GOT3 (cell line): ENCODE measurements around the gene PLOD2.
"Not testable (repeated sequence)": the region's sequence is repeated elsewhere in the genome, so short reads cannot be mapped to it uniquely, and the experiment has no call there.

Experiments
- DNase-seq: peaks from one replicate; lab custom pipeline; 2025; ENCODE audit warnings: mixed read lengths; lab: John Stamatoyannopoulos, UW

PLOD2 gene

GRCh38 chr3:146138902-146139301, 22.1 kb downstream of the PLOD2 start:
- DNase-seq, result no peak

GRCh38 chr3:146136647-146137046, 24.3 kb downstream of the PLOD2 start:
- no peak for DNase-seq

GRCh38 chr3:146134348-146135117, 26.5 kb downstream of the PLOD2 start:
- DNase-seq, result no peak

GRCh38 chr3:146133441-146133840, 27.5 kb downstream of the PLOD2 start:
- no peak for DNase-seq

DNA sequence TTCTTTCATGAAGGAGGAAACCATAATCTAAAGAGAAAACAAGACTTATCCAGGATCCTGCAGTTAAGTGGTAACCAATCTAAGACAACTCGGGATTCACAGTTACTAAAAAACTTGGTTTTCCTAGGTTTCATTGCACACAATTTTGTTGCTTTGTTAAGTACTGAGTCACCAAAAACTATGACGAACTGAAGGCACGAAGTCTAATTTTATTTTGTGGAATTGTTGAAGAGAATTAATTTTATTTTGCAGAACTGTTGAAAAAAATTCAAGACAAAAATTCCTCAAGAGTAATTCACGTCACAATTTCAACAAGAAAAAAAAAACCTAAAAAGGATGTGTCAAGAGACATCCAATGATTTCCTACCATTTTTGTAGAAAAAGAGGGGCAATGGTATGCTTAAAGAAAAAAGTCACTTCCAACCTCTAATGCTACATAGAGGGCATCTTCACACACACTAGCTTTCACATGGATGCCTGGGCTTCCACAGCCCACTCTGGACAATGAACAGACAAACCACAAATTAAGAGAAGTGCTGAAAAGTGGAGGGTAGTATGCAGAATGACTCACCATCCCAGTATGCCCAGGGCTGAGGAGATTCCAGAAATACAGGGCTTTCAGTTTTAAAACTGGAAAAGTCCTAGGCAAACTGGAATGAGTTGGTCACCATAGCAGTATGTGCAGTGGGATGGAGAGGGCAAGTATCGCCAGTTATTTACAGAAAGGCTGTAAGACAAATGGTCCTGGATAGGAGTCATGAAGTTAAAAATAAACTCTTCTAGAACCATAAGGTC, 29.2 kb downstream of the PLOD2 start:
- no peak for DNase-seq

GRCh38 chr3:146130881-146131371, 30.1 kb downstream of the PLOD2 start:
- no peak for DNase-seq

GRCh38 chr3:146129750-146130149, 31.2 kb downstream of the PLOD2 start:
- DNase-seq, result no peak

GRCh38 chr3:146128939-146129338, 32.0 kb downstream of the PLOD2 start:
- no peak for DNase-seq

DNA sequence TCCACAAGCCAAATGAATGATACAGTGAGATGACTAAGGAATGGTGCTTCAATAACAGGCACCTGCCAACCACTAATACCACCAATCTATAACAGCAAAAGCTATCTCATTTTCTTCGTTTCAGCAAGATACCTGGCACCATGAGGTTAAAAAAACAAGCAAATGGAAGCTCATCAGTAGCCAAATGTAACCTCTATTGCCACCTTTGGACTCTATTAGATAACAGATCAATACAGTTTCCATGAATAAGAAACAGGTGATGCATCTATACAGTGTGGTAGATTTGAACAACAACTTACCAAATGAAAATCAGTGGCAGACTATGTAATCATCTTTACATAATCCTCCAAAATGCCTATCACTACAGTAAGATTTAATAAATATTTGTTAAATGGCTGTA, 32.8 kb downstream of the PLOD2 start:
- DNase-seq, result no peak

DNA sequence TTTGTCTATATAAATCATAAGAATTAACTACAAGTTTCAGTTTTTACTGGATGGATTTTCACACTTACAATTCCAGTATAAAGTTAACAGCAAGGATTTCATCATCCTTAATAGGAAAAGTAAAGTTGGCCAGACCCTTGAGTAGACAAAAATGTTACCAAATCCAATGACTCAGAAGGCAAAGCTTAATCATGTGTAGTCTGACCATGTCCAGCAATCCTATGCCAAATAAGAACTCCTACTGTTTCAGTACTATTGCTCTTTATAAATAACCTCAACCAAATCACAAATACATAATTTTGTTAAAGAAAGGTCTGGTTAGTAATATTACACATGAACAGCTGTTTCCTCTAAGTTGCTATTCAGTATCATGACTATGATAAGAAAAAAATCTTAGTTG, 35.0 kb downstream of the PLOD2 start:
- no peak for DNase-seq

DNA sequence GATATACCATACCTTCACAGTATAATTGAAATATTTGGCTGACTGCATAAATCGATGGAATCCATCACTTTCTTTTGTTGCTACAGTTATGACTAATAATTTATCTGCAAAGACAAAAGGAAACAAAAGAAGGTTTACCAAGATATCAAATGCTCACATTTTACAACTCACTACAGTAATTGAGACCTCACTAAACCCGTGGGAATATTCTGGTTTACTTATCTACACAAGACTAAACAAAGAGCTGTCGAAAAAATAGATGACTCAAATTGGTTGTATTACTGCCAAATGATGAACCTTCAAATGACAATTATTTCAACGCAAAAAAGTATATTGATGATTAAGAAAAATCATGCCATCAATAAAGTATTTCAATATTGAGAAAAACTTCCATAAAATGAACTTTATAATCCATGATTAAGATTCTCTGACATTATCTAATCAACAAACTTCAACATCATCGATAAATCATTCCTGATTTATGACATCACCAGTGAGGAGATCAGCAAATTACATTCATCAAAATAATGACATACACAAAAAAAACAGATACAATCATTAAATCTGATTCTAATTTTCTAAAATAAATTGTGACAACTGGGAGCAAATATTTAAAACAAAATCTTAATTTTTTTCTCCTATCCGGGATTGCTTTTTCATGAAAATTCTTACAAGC, 36.7 kb downstream of the PLOD2 start:
- no peak for DNase-seq

- DNase-seq, result no peak
Observed at GRCh38 chr3:146117406-146118285, 43.3 kb downstream of the PLOD2 start.

GRCh38 chr3:146115619-146116018, 45.4 kb downstream of the PLOD2 start:
- DNase-seq, result no peak

DNA sequence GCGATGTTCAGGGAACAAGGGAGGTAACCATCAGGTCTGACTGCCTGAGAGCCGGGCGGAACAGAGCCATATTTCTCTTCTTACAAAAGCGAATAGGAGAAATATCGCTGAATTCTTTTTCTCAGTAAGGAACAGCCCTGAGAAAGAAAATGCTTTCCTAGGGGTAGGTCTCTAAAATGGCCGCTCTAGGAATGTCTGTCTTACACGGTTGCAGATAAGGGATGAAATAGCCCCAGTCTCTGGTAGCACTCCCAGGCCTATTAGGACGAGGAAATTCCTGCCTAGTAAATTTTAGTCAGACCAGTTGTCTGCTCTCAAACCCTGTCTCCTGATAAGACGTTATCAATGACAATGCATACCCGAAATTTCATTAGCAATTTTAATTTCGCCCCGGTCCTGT, 47.2 kb downstream of the PLOD2 start:
- DNase-seq, result not testable (repeated sequence)

DNA sequence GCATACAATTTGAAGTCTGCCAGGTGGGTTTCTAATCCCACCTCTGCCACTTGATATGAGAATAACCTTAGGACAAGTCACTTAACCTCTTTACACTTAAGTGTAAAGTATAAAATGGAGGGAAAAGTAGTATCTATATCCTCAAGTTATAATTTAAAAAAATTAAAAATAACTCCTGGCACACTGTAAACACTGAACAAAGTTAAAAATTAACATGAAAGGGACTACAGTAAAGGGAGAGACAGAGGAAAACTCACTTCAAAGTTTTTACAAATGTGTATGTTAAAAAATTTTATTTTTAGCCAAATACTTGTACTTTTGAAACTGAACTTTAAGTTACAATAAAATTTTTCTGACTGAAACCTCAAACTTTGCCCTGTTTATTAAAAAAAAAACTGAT, 49.6 kb downstream of the PLOD2 start:
- no peak for DNase-seq

DNA sequence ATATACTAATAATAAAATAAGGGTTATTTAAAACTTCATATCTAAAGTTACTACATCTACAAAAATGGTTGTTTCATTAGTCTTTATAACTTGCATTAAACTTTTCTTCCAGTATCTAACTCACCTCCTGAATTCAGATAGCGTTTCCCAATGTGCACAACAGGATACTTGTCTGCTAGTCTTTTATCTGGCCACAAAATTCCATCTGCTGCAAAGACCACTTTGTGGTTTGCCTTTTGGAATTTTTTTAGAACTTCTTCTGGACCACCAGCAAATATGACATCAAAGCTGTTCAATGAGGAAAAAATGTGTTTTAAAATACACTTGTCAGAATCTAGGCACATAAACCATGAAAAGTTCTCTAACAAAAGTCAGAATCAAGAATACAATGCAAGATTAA, 50.8 kb downstream of the PLOD2 start:
- no peak for DNase-seq

DNA sequence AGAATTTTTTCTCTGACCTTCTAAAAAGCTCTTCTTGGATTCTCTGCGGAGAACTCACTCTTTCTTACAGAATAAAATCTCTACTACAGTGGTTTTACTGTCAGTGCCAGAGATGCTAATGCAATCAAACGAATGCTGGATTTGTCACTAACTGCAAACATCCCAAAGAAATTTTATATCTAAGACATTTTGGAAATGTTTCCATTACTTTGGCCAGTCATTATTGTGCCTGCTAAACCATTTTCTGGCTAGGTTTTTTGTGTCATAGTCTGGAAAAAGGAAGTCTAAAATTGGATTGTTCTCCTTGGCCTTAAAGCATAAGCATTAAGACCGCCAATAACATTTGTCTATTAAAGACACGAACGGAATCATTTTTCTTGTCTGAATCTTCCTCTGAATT, 54.0 kb downstream of the PLOD2 start:
- DNase-seq, result no peak

- no peak for DNase-seq
Observed at GRCh38 chr3:146104068-146104467, 56.9 kb downstream of the PLOD2 start.

DNA sequence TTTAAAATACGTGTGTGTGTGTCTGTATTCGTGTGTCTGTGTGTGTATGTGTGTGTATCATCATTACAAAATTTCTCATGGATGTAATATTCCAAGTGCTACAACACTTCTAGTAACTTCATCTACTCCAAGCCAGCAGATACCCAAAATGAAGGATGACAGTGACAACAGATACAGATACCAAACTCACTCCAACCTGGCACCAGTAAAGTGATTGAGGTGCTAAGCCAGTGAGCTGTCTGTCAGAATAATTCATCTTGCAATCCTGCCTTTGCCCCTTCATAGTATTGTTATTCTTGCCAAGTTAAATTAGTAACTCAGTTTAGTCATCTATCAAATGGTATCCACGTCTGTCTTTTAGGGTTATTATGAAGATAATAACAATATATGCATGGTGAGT, 58.1 kb downstream of the PLOD2 start:
- no peak for DNase-seq

DNA sequence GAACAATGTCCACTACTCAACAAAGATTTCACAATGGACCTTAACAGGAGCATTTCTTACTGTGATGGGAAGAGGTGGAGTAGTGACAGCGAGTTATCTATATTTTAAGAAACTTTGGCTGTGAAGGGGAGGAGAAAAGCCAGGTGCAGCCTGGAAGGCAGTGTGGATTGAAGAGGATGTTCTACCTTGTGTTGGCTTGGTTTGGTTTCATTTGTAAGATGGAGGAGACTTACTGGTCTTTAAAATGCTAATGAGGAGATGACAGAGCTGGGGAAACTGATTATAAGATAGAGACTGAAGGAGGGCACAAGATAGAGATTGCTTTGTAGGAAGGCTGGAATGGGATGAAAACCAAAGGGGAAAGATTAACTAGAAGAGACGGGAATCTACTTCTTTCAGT, 59.4 kb downstream of the PLOD2 start:
- DNase-seq, result no peak

GRCh38 chr3:146100825-146101444, 60.0 kb downstream of the PLOD2 start:
- DNase-seq, result no peak
